ENCODE data around the gene PIK3R1.

The PIK3R1 gene

GRCh38 chr5:68223904-68224303 lies 8.3 kb downstream of the PIK3R1 start:
- Histone ChIP-seq H3F3A (ENCODE audit: control insufficient read depth, insufficient read depth) (no peaks in the 10 kb centered on the region), H3K27ac (ENCODE audit: low read depth, low read length) (no peak overlapping the region), H3K9me2 (replicated peaks; ENCODE audit: control insufficient read depth, low read length) (no peaks in the 10 kb centered on the region), H4K20me1 (ENCODE audit: control insufficient read depth, insufficient read depth, low read depth, low read length) (peaks cover 13% of the 10 kb centered on the region), H3K4me1 (ENCODE audit: control insufficient read depth, low read length) (no peaks in the 10 kb centered on the region; the same call in 1 of the 2 replicates), H3K4me3 (ENCODE audit: low read length) (no peak overlapping the region), H3K79me2 (ENCODE audit: control insufficient read depth, low read length) (peaks cover 87% of the 10 kb centered on the region), H3K36me3 (ENCODE audit: control insufficient read depth, low read length) (peaks cover 39% of the 10 kb centered on the region), H3K4me2 (ENCODE audit: low read length) (no peak overlapping the region), H3K27me3 (ENCODE audit: control insufficient read depth, low read length) (no peaks in the 10 kb centered on the region), H3K9me3 (ENCODE audit: control insufficient read depth, insufficient read depth, low read length) (peaks cover 3% of the 10 kb centered on the region; the same call in 1 of the 2 replicates)
- TF ChIP-seq, protein P1, sequence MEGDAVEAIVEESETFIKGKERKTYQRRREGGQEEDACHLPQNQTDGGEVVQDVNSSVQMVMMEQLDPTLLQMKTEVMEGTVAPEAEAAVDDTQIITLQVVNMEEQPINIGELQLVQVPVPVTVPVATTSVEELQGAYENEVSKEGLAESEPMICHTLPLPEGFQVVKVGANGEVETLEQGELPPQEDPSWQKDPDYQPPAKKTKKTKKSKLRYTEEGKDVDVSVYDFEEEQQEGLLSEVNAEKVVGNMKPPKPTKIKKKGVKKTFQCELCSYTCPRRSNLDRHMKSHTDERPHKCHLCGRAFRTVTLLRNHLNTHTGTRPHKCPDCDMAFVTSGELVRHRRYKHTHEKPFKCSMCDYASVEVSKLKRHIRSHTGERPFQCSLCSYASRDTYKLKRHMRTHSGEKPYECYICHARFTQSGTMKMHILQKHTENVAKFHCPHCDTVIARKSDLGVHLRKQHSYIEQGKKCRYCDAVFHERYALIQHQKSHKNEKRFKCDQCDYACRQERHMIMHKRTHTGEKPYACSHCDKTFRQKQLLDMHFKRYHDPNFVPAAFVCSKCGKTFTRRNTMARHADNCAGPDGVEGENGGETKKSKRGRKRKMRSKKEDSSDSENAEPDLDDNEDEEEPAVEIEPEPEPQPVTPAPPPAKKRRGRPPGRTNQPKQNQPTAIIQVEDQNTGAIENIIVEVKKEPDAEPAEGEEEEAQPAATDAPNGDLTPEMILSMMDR (IDR thresholded peaks at IDR 0.05; ENCODE audit: low read depth, low read length, poor library complexity, severe bottlenecking), result no peak
- no peak for TF ChIP-seq EZH2phosphoT487 (IDR thresholded peaks at IDR 0.05; ENCODE audit: borderline replicate concordance, low read length)

DNA sequence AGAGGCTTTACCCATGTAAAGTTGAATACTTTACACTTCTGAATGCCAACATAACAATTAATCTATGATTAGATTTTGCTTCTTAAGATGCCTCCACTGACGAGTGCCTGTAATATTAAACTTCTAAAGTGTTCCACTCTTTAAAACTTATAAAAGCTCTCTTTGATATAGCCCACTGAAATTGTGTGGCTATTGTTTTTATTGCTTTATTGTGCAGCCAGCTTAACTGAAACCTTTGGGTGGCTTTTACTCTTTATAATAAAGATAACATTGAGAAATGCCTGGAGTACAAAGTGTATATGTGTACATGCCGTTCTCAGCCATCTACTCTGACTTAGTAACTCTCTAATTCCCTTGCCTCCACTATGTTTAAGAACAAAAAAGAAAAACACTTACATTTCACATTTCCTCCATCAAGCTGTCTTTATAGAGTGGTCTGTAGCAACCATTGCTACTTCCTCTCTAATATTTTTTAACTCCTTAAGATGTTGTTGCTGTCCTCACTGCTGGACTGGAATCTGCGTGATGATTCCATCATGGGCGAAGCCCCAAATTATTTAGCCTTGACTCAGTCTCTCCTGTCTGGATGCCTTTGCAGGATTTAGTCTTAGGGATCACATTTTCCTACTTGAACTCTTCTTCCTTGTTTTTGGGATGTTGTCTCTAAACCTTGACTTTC lies 9.1 kb downstream of the PIK3R1 start:
- H3K9me3 ChIP-seq (ENCODE audit: control insufficient read depth, insufficient read depth, low read length), result peaks cover 3% of the 10 kb centered on the region; the same call in 1 of the 2 replicates
- peaks cover 39% of the 10 kb centered on the region for H3K36me3 ChIP-seq (ENCODE audit: control insufficient read depth, low read length)
- no peak overlapping the region for H3K4me3 ChIP-seq (ENCODE audit: low read length)
- peaks cover 11% of the 10 kb centered on the region for H4K20me1 ChIP-seq (ENCODE audit: control insufficient read depth, insufficient read depth, low read depth, low read length)
- H3K27ac ChIP-seq (ENCODE audit: low read depth, low read length), result no peak overlapping the region
- no peaks in the 10 kb centered on the region for H3K27me3 ChIP-seq (ENCODE audit: control insufficient read depth, low read length)
- H3K79me2 ChIP-seq (ENCODE audit: control insufficient read depth, low read length), result peaks cover 85% of the 10 kb centered on the region
- no peak overlapping the region for H3K4me2 ChIP-seq (ENCODE audit: low read length)
- no peaks in the 10 kb centered on the region for H3K4me1 ChIP-seq (ENCODE audit: control insufficient read depth, low read length)
- TF ChIP-seq EZH2phosphoT487 (IDR thresholded peaks at IDR 0.05; ENCODE audit: borderline replicate concordance, low read length), result no peak
- TF ChIP-seq, protein P1 (IDR thresholded peaks at IDR 0.05; ENCODE audit: low read depth, low read length, poor library complexity, severe bottlenecking), result no peak
- H3K9me2 ChIP-seq (replicated peaks; ENCODE audit: control insufficient read depth, low read length), result no peaks in the 10 kb centered on the region
- no peaks in the 10 kb centered on the region for H3F3A ChIP-seq (ENCODE audit: control insufficient read depth, insufficient read depth)

- Histone ChIP-seq H4K20me1 (ENCODE audit: control insufficient read depth, insufficient read depth, low read depth, low read length) (peaks cover 11% of the 10 kb centered on the region), H3K79me2 (ENCODE audit: control insufficient read depth, low read length) (peaks cover 85% of the 10 kb centered on the region), H3K4me1 (ENCODE audit: control insufficient read depth, low read length) (no peaks in the 10 kb centered on the region), H3K27me3 (ENCODE audit: control insufficient read depth, low read length) (no peaks in the 10 kb centered on the region), H3F3A (ENCODE audit: control insufficient read depth, insufficient read depth) (no peaks in the 10 kb centered on the region), H3K9me2 (replicated peaks; ENCODE audit: control insufficient read depth, low read length) (no peaks in the 10 kb centered on the region), H3K4me3 (ENCODE audit: low read length) (no peak overlapping the region), H3K36me3 (ENCODE audit: control insufficient read depth, low read length) (peaks cover 38% of the 10 kb centered on the region), H3K9me3 (ENCODE audit: control insufficient read depth, insufficient read depth, low read length) (peaks cover 3% of the 10 kb centered on the region; the same call in 1 of the 2 replicates), H3K27ac (ENCODE audit: low read depth, low read length) (no peak overlapping the region), H3K4me2 (ENCODE audit: low read length) (no peak overlapping the region)
- TF ChIP-seq, protein P1 (IDR thresholded peaks at IDR 0.05; ENCODE audit: low read depth, low read length, poor library complexity, severe bottlenecking), result no peak
- no peak for TF ChIP-seq EZH2phosphoT487 (IDR thresholded peaks at IDR 0.05; ENCODE audit: borderline replicate concordance, low read length)
Measured at GRCh38 chr5:68225188-68225910, 9.8 kb downstream of the PIK3R1 start.
